GM12875 (cell line): ENCODE data around the gene MOB1A.

Experiments used
- H3K4me3 ChIP-seq: one replicate; pipeline ENCODE4 v1.5.1; 2011; ENCODE audit warnings: low read depth, low read length, control low read depth
- CTCF ChIP-seq: IDR thresholded peaks from 2 replicates; pipeline ENCODE4 v1.5.1; 2011; ENCODE audit warnings: low read depth, mild to moderate bottlenecking, control low read depth, inconsistent platforms, low read length, moderate library complexity, borderline replicate concordance; ENCODE audit not compliant: insufficient read depth

The MOB1A gene

DNA sequence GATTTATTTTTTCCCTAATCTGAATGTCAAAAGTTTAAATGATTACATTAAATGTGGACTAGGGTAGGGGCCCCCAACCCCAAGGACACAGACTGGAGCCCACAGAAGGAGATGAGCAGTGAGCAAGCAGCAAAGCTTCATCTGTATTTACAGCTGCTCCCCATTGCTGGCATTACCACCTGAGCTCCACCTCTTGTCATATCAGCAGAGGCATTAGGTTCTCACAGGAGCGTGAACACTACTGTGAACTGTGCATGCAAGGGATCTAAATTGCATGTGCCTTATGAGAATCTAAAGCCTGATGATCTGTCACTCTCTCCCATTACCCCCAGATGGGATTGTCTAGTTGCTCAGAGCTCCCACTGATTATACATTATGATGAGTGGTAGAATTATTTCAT, 3.8 kb downstream of the MOB1A start:
- H3K4me3 ChIP-seq = no peak overlapping the region
- TF ChIP-seq CTCF = no peak

GRCh38 chr2:74168739-74169138, 9.9 kb downstream of the MOB1A start:
- no peak for TF ChIP-seq CTCF
- no peak overlapping the region for H3K4me3 ChIP-seq

DNA sequence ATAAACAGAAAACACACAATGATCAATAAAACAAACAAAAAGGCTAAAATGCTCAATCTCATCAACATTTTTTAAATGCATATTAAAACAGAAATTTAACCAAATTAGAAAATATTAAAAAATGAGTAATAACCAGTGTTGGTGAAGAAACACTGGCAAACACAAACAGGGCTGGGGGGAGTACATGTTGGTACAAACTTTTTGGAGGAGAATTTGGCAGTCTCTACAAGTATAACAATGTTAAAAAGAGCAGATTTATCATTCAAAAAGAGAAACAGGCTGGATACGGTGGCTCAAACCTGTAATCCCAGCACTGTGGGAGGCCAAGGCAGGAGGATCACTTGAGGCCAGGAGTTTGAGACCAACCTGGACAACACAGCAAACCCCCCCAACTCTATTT, 13.9 kb downstream of the MOB1A start:
- TF ChIP-seq CTCF = no peak
- no peak overlapping the region for H3K4me3 ChIP-seq

DNA sequence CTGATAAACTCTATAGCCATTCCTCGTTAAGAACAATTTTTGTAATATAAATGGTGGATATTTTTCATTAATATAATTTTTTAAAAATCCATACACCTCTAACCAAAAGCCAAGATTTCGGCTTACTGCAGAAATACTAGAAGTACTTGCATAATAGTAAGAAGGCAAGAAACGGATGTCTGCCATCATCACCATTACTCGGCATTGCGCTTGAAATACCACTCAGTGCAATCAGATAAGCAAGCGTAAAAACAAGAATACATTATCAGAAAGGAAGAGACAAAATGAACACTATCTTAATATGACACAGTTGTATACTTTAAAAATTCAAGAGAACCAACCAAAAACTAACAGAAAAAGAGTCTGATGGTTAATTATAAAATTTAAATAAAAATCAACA, 15.7 kb downstream of the MOB1A start:
- no peak for TF ChIP-seq CTCF
- H3K4me3 ChIP-seq = no peak overlapping the region

DNA sequence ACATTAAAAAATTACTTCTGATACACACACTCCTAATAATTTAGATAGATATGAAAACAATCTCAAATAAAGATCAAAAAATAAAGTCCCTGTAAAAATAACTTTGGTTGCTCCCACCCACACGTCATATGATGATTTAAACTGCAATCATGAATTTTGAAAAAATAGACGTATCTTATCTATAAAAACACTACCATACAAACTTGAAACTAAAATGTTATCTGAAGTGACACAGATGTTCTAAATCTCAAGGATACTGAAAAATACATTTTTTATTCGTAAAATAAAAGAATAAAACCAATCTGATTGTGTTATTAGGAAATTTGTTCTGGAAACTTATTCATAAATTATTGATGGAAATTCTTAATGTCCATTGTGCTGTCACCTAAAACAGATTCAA, 22.8 kb downstream of the MOB1A start:
- H3K4me3 ChIP-seq = no peak overlapping the region

DNA sequence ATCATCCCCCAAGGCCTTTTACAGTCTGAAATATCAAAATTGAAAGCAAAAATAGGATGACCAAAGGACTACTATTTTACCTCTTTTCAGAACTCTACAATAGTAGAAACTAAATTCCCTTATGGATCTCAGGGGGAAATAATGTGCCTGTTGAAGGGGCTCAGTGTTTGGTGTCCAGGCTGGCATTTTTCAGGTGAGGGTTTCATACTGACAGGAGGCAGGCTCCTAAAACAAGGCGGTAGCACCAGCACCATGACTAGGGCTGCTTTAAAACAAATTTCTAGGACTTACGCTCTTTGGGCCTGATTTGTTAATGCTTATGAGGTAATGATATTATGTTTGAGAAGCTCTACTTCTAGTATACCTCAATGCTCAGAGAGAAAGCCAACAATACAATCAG, 25.7 kb downstream of the MOB1A start:
- no peak overlapping the region for H3K4me3 ChIP-seq

More for the DNA sequence above, 22.8 kb downstream of the MOB1A start:
- no peak for TF ChIP-seq CTCF

GRCh38 chr2:74149570-74150319, 28.9 kb downstream of the MOB1A start:
- TF ChIP-seq CTCF = no peak
- H3K4me3 ChIP-seq = no peak overlapping the region

More for the DNA sequence above, 25.7 kb downstream of the MOB1A start:
- no peak for TF ChIP-seq CTCF
